GM08714 (cell line): ENCODE measurements around the gene MEGF8.

Experiments used
- H3K4me3 ChIP-seq: fragments of 200-500 bp; sonication (Bioruptor generic); 2 replicates; pipeline ENCODE4 v1.5.1; 2014; ENCODE audit warnings: mild to moderate bottlenecking, low read length, inconsistent platforms
- ZNF274 ChIP-seq: IDR thresholded peaks from 2 replicates; pipeline ENCODE4 v1.6.1; 2012; ENCODE audit warnings: mild to moderate bottlenecking, low read depth, low read length

MEGF8 gene

GRCh38 chr19:42360787-42361544 lies 35.5 kb downstream of the MEGF8 start:
- H3K4me3 ChIP-seq = no peak overlapping the region
- no peak for TF ChIP-seq ZNF274

DNA sequence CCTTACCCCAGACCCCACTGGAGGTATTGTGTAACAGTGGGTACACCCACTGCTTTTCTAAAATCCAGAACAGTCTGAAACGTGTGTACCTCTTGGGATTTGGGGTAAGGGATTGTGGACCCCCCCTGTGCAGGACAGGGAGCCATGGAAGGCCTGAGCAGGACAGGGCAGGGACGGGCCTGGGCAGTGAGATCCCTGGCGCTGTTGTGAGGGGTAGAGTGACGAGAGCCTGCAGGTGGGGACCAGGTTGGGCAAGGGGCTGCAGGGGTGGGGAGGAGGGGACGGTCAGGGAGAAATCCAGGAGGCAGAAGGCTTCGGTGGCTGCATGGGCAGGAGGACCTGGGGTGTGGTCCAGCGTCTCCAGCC lies 36.1 kb downstream of the MEGF8 start:
- H3K4me3 ChIP-seq = no peak overlapping the region
- TF ChIP-seq ZNF274 = no peak

- no peak overlapping the region for H3K4me3 ChIP-seq
- no peak for TF ChIP-seq ZNF274
Observed at GRCh38 chr19:42362342-42362741, 36.9 kb downstream of the MEGF8 start.

DNA sequence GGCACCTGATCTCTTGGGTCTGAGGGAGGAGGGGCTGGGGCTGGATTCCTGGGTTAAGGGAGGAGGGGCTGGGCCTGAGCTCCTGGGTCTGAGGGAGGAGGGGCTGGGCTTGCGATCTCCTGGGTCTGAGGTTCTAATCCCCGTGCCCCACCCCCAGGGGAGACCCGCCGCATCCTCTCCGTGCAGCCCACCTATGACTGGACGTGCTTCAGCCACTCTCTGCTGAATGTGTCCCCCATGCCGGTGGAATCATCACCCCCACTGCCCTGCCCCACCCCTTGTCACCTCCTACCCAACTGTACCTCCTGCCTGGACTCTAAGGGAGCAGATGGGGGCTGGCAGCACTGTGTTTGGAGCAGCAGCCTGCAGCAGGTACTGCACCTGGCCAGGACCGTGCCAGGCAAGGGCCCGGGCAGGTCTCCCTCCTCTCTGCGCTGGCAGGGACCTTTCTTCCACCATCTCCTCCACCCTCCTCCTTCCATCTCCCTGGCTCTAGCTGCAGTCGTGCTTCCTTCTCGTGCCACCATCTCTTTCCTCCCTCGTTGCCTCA lies 37.5 kb downstream of the MEGF8 start:
- no peak for TF ChIP-seq ZNF274
- no peak overlapping the region for H3K4me3 ChIP-seq

DNA sequence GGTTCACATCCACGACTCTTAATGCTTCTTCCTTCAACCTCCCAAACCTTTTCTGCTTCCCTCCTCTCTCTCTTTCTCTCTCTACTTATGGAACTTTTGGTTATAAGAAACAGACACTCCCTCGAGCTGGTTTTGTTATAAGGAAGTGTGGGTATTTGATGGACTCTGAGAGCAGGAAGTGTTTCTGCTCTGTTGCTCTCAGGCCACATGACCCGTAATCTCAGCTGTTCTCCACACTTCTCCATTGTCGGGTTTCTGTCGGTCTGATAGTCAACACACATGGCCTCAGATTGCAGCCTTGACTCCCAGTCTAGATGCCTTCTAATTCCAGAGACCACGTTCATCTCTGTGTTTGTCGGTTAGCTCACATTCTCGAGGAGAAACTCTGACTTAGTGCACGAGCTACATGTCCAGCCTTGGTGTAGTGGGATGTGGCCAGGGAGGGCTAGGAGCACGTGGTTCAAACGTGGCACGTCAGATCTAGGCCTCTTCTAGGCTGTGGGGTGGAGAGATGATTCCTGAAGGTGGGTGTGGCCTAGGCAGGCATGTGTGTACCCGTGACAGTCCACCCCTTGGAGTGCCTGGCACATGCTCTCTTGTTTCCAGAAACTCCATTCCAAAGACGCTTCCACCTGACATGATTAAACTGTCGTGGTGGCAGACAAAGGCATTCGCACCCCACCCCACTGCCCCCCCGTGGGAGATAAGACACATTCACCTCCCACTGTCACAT lies 38.3 kb downstream of the MEGF8 start:
- TF ChIP-seq ZNF274 = no peak
- no peak overlapping the region for H3K4me3 ChIP-seq

DNA sequence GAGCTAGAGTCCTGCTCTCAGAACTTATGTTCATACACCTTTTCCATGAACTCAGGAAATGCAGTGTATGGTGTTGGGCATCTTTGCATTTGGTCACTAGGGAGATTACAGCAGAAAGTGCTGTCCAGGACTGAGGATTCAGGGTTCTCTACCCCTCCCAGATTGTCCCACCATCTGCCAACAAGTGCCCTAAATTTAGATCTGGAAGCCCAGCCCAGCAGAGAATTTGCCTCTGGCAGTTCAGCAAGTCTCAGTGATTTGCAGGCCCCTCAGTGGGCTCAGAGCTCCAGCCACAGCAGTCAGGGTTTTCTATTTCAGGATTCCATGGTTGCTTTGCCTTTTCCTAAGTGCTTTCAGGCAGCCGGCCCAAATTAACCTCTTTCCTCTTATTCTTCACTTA lies 41.2 kb downstream of the MEGF8 start:
- no peak for TF ChIP-seq ZNF274
- no peak overlapping the region for H3K4me3 ChIP-seq

GRCh38 chr19:42367929-42368328 lies 42.5 kb downstream of the MEGF8 start:
- no peak overlapping the region for H3K4me3 ChIP-seq
- no peak for TF ChIP-seq ZNF274

- TF ChIP-seq ZNF274 = no peak
- H3K4me3 ChIP-seq = no peak overlapping the region
Observed at GRCh38 chr19:42368360-42368759, 42.9 kb downstream of the MEGF8 start.

DNA sequence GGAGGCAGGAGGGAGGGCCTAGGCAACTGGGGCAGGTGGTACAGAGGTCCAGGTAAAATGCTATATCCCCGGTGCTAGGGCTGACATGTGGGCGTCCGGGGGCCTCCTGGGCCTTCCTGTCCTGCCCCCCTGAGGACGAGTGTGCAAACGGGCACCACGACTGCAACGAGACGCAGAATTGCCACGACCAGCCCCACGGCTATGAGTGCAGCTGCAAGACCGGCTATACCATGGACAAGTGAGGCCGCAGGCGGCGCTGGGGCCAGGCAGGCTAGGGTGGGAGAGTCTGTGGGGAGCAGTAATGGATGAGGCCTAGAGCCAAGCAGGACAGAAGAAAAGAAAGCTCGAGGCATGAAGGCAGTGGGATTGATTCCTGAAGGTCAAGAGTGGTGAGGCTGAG lies 43.3 kb downstream of the MEGF8 start:
- no peak overlapping the region for H3K4me3 ChIP-seq
- no peak for TF ChIP-seq ZNF274

DNA sequence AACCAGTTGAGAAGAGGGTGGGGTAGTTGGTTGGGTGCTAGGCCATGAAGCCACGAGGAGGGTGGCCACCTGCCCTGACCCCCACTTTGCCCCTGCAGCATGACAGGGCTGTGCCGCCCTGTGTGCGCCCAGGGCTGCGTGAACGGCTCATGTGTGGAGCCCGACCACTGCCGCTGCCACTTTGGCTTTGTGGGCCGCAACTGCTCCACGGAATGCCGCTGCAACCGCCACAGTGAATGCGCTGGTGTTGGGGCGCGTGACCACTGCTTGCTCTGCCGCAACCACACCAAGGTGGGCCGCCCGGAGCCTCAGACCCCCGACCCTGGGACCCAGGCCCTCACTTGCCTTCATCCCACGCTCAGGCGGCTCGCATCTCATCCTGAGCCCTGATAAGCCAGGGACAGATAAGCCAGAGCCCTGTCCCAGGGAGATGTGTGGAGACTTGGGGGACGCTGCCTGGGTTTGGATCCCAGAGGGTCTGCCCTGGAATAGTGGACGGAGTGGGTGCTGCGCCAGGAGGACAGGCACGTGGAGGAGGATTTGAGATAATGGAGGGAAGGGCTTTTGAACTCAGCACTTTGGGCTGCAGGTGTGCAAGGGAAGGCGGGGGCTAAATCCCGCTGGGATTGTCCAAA lies 44.1 kb downstream of the MEGF8 start:
- TF ChIP-seq ZNF274 = no peak
- no peak overlapping the region for H3K4me3 ChIP-seq

- TF ChIP-seq ZNF274 = no peak
- no peak overlapping the region for H3K4me3 ChIP-seq
Observed at GRCh38 chr19:42370068-42370520, 44.7 kb downstream of the MEGF8 start.

DNA sequence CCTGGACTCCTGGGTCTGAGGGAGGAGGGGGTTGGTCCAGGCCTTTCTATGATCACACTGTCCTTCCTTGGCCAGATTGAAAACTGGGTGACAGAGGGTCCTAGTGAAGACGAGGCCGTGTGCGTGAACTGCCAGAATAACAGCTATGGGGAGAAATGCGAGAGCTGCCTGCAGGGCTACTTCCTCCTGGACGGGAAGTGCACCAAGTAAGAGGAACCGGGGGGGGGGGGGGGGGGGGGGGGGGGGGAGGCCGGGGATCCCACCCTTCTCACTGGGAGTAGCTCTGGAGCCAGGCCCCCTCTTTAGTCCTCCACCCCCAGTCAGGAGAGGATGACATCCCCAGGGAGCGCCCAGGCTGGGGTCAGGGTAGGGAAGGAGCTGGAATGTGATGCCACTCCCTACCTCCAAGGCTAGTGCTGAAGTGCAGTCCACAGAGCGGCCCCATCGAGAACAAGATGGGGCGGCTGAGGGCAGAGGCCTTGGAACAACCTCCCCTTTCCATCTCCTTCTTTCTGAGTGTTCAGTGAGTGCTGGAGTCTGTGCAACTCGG lies 45.3 kb downstream of the MEGF8 start:
- H3K4me3 ChIP-seq = no peak overlapping the region
- TF ChIP-seq ZNF274 = no peak

GRCh38 chr19:42374826-42375376 lies 49.5 kb downstream of the MEGF8 start:
- no peak overlapping the region for H3K4me3 ChIP-seq
- no peak for TF ChIP-seq ZNF274

DNA sequence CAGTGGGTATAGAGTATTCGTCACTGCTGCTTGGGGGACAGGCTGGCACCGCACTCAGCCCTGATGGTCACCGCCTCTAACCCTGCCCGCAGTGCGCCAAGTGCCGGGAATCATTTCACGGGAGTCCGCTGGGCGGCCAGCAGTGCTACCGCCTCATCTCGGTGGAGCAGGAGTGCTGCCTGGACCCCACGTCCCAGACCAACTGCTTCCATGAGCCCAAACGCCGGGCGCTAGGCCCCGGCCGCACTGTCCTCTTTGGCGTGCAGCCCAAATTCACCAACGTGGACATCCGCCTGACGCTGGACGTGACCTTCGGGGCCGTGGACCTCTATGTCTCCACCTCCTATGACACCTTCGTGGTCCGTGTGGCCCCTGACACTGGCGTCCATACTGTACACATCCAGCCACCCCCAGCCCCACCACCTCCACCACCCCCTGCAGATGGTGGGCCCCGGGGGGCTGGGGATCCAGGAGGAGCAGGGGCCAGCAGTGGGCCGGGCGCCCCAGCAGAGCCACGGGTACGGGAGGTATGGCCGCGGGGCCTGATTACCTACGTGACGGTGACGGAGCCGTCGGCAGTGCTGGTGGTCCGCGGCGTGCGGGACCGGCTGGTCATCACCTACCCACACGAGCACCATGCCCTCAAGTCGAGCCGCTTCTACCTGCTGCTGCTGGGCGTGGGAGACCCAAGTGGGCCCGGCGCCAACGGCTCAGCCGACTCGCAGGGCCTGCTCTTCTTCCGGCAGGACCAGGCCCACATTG lies 50.2 kb downstream of the MEGF8 start:
- TF ChIP-seq ZNF274 = no peak
- no peak overlapping the region for H3K4me3 ChIP-seq

GRCh38 chr19:42376177-42376555 lies 50.7 kb downstream of the MEGF8 start:
- TF ChIP-seq ZNF274 = no peak
- H3K4me3 ChIP-seq = no peak overlapping the region
